Panc1 (cell line): ENCODE measurements around the gene NFKBIB. TPM values are rescaled to one million over a fixed set of nuclear protein-coding genes. Genes with fewer than 3 reads are reported as not detected.

Experiments used
- ATAC-seq: fragments of 200-7000 bp; cut with Tn5 transposase; 2 replicates; pipeline ENCODE4 v1.9.1; 2020; ENCODE audit warnings: mild to moderate bottlenecking, moderate library complexity
- BruUV-seq: library from RNA; stranded (reverse); fragments of 400-500 nt; replicated peaks from 2 replicates; lab custom pipeline; 2021; lab: Mats Ljungman, UMichigan
- CTCF ChIA-PET: fragments of 300-600 bp; sonication (Branson Sonifier 250); formaldehyde crosslinking; loops from one replicate; lab custom pipeline; 2022; ENCODE audit warnings: antibody characterized with exemption; lab: Charles Lee
- POLR2A ChIA-PET: fragments of 300-600 bp; sonication (Branson Sonifier 250); formaldehyde crosslinking; loops from one replicate; lab custom pipeline; 2022; ENCODE audit warnings: antibody characterized with exemption; lab: Charles Lee
- DNase-seq: peaks from one replicate; pipeline ENCODE4 v3.0.0-alpha.2; 2010; ENCODE audit warnings: low read depth, low spot score
- H3K27ac ChIP-seq: 2 replicates; pipeline ENCODE4 v1.5.1; 2011; ENCODE audit warnings: mild to moderate bottlenecking, low read length, inconsistent platforms
- H3K27me3 ChIP-seq: fragments of 200-500 bp; sonication (Bioruptor generic); 2 replicates; pipeline ENCODE4 v1.6.0; 2014; ENCODE audit warnings: low read length, inconsistent platforms; ENCODE audit not compliant: control insufficient read depth, insufficient read depth
- H3K36me3 ChIP-seq: fragments of 200-500 bp; sonication (Bioruptor generic); 2 replicates; pipeline ENCODE4 v1.5.1; 2014; ENCODE audit warnings: inconsistent platforms, mild to moderate bottlenecking, low read length, moderate library complexity; ENCODE audit not compliant: control insufficient read depth, insufficient read depth
- H3K4me1 ChIP-seq: 2 replicates; pipeline ENCODE4 v1.5.1; 2011; ENCODE audit warnings: inconsistent platforms, mild to moderate bottlenecking, low read length, moderate library complexity; ENCODE audit not compliant: control insufficient read depth, insufficient read depth
- H3K4me3 ChIP-seq, 2 experiments: 2 replicates each; pipeline ENCODE4 v1.5.1; 2011 to 2012; ENCODE audit warnings: low read depth in 2 of 2, low read length in 2 of 2, mild to moderate bottlenecking in 2 of 2, inconsistent platforms in 1 of 2, moderate library complexity in 1 of 2
- H3K9me3 ChIP-seq: fragments of 200-500 bp; sonication (Bioruptor generic); 2 replicates; pipeline ENCODE4 v1.5.1; 2014; ENCODE audit warnings: low read depth, mild to moderate bottlenecking, inconsistent platforms, low read length, moderate library complexity; ENCODE audit not compliant: control insufficient read depth, insufficient read depth
- POLR2AphosphoS5 ChIP-seq: IDR thresholded peaks from 2 replicates; pipeline ENCODE4 v1.6.1; 2012; ENCODE audit warnings: mild to moderate bottlenecking, low read depth, low read length, moderate library complexity
- SIN3A ChIP-seq: IDR thresholded peaks from 2 replicates; pipeline ENCODE4 v1.6.1; 2012; ENCODE audit warnings: low read depth, mild to moderate bottlenecking, low read length, moderate library complexity, borderline replicate concordance; ENCODE audit not compliant: insufficient read depth
- TCF7L2 ChIP-seq: IDR thresholded peaks from 2 replicates; pipeline ENCODE4 v1.6.1; 2011; ENCODE audit warnings: mild to moderate bottlenecking, low read depth, low read length, inconsistent platforms
- in situ Hi-C: cut with HindIII; loops from 2 replicates; pipeline ENCODE4 v1.10.0; 2016; ENCODE audit warnings: low sequenced_read_pairs, low pct_unique_long_range_greater_than_20kb
- intact Hi-C: fragments of 100-400 bp; cut with micrococcal nuclease; formaldehyde crosslinking; loops from one replicate; pipeline ENCODE4 v1.10.0; 2022; ENCODE audit not compliant: unreplicated experiment
- total RNA-seq: library from RNA; stranded (reverse); gene quantifications from one replicate; pipeline ENCODE4 v1.2.1, GENCODE V29; 2021; ENCODE audit not compliant: unreplicated experiment
- TF ChIP-seq, protein P1 (sequence below): fragments of 450-650 bp; IDR thresholded peaks from 2 replicates; pipeline ENCODE4 v1.5.1; 2017; ENCODE audit warnings: mild to moderate bottlenecking
- TF ChIP-seq, protein P2 (sequence below), 2 experiments: IDR thresholded peaks; 2 replicates each; pipeline ENCODE4 v1.6.1; 2011 to 2012; ENCODE audit warnings: low read depth in 2 of 2, control low read depth in 1 of 2, low read length in 1 of 2, mild to moderate bottlenecking in 1 of 2, moderate library complexity in 1 of 2; ENCODE audit not compliant: insufficient read depth in 1 of 2

Gene NFKBIB
- total RNA-seq, 1 experiment from 2014 or later, result 185 TPM

DNA sequence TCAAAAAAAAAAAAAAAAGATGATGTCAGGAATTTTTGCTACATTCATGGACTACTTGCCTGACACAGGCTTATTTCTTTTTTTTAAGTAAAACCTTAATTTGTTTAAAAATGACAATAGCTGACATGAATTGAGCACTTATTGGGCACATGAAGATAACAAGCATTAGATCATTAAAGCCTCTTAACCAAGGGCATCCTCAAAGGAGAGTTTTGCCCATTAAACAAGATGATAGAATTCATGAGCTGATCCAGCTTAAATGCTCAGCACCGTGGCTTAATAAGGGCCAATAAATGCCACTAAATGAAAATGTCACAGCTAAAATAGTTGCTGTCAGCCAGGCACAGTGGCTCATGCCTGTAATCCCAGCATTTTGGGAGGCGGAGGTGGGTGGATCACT lies 56.5 kb downstream of the NFKBIB start:
- BruUV-seq, result no TSS peak
- no peaks in the 10 kb centered on the region for H3K27me3 ChIP-seq
- H3K9me3 ChIP-seq, result no peaks in the 10 kb centered on the region
- DNase-seq, result no peak
- in situ Hi-C loops (no loop called here), intact Hi-C loops (no loop called here)
- TF ChIP-seq POLR2AphosphoS5 (no peak), TCF7L2 (no peak), SIN3A (no peak)
- TF ChIP-seq, protein P1, sequence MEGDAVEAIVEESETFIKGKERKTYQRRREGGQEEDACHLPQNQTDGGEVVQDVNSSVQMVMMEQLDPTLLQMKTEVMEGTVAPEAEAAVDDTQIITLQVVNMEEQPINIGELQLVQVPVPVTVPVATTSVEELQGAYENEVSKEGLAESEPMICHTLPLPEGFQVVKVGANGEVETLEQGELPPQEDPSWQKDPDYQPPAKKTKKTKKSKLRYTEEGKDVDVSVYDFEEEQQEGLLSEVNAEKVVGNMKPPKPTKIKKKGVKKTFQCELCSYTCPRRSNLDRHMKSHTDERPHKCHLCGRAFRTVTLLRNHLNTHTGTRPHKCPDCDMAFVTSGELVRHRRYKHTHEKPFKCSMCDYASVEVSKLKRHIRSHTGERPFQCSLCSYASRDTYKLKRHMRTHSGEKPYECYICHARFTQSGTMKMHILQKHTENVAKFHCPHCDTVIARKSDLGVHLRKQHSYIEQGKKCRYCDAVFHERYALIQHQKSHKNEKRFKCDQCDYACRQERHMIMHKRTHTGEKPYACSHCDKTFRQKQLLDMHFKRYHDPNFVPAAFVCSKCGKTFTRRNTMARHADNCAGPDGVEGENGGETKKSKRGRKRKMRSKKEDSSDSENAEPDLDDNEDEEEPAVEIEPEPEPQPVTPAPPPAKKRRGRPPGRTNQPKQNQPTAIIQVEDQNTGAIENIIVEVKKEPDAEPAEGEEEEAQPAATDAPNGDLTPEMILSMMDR, result no peak
- TF ChIP-seq, protein P2, sequence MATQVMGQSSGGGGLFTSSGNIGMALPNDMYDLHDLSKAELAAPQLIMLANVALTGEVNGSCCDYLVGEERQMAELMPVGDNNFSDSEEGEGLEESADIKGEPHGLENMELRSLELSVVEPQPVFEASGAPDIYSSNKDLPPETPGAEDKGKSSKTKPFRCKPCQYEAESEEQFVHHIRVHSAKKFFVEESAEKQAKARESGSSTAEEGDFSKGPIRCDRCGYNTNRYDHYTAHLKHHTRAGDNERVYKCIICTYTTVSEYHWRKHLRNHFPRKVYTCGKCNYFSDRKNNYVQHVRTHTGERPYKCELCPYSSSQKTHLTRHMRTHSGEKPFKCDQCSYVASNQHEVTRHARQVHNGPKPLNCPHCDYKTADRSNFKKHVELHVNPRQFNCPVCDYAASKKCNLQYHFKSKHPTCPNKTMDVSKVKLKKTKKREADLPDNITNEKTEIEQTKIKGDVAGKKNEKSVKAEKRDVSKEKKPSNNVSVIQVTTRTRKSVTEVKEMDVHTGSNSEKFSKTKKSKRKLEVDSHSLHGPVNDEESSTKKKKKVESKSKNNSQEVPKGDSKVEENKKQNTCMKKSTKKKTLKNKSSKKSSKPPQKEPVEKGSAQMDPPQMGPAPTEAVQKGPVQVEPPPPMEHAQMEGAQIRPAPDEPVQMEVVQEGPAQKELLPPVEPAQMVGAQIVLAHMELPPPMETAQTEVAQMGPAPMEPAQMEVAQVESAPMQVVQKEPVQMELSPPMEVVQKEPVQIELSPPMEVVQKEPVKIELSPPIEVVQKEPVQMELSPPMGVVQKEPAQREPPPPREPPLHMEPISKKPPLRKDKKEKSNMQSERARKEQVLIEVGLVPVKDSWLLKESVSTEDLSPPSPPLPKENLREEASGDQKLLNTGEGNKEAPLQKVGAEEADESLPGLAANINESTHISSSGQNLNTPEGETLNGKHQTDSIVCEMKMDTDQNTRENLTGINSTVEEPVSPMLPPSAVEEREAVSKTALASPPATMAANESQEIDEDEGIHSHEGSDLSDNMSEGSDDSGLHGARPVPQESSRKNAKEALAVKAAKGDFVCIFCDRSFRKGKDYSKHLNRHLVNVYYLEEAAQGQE (IDR thresholded peaks at IDR 0.05; ENCODE audit: insufficient read depth in 1 of 2, low read depth in 2 of 2, low read length in 1 of 2), result no peak
- no peaks in the 10 kb centered on the region for H3K4me1 ChIP-seq
- H3K4me3 ChIP-seq, result no peak overlapping the region
- no peak overlapping the region for H3K27ac ChIP-seq
- H3K36me3 ChIP-seq, result no peaks in the 10 kb centered on the region
- POLR2A ChIA-PET, result interaction anchor here (0.5 to 0.7 kb wide), 2 partner anchors 12 to 23 kb away, joined by 3 read pairs; no protein-coding TSS in a partner anchor
- no peak for ATAC-seq
- CTCF ChIA-PET, result interaction anchor here (0.6 to 1.5 kb wide), 7 partner anchors 14 to 1202 kb away, joined by 3 to 14 read pairs (median 4); partner anchors contain the start of gene FBXO17

DNA sequence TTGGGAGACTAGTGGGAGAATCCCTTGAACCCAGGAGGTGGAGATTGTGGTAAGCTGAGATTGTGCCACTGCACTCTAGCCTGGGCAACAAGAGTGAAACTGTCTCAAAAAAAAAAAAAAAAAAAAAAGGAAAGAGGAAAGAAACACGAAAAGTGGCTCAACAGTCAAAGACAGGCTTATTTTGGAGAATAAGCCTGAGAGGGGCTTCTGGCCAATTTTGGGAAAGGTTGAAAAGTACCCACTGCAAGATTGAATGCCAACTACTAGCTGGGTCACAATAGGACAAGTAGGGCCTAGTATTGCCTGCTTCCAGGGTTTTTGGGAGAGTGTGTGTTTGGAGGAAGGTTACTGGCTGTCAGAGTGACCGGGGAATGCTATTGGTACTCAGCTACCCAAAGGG lies 58.5 kb downstream of the NFKBIB start:
- CTCF ChIA-PET, result interaction anchor here (0.6 to 0.7 kb wide), 2 partner anchors 14 to 124 kb away, joined by 3 to 5 read pairs; no protein-coding TSS in a partner anchor
- 0 out of 2 replicates have a peak, but pooled peaks have one; percentile 60 for TF ChIP-seq POLR2AphosphoS5
- TF ChIP-seq, protein P2 (IDR thresholded peaks at IDR 0.05; ENCODE audit: insufficient read depth in 1 of 2, low read depth in 2 of 2, low read length in 1 of 2), result no peak

More for the DNA sequence above, 58.5 kb downstream of the NFKBIB start:
- Histone ChIP-seq H3K4me3 (no peak overlapping the region), H3K4me1 (peaks cover 7% of the 10 kb centered on the region), H3K27me3 (no peaks in the 10 kb centered on the region), H3K9me3 (no peaks in the 10 kb centered on the region), H3K36me3 (no peaks in the 10 kb centered on the region), H3K27ac (no peak overlapping the region)
- ATAC-seq (no peak), DNase-seq (no peak)
- BruUV-seq, result no TSS peak
- intact Hi-C loops, result no loop called here
- in situ Hi-C loops, result no loop called here
- POLR2A ChIA-PET, result interaction anchor here (0.9 kb wide), 1 partner anchor 154 kb away, joined by 10 read pairs; no protein-coding TSS in a partner anchor

Other genes with a start within 250 kb of the NFKBIB start
- 58.5 TPM for gene CAPN12, start 155.5 kb upstream of the NFKBIB start, total RNA-seq
- gene LGALS7, start 126.5 kb upstream of the NFKBIB start, total RNA-seq, result not detected
- gene LGALS7B, start 110.8 kb upstream of the NFKBIB start, total RNA-seq, result 3.6 TPM
- gene LGALS4, start 87.0 kb upstream of the NFKBIB start, total RNA-seq, result 3.9 TPM
- 945 TPM for gene ECH1, start 68.2 kb upstream of the NFKBIB start, total RNA-seq
- gene HNRNPL, start 50.0 kb upstream of the NFKBIB start, total RNA-seq, result 749 TPM
- 1.3 TPM for gene RINL, start 21.7 kb upstream of the NFKBIB start, total RNA-seq
- gene SIRT2, start 351 bp upstream of the NFKBIB start, total RNA-seq, result 162 TPM
- 1.3 TPM for gene CCER2, start 12.2 kb downstream of the NFKBIB start, total RNA-seq
- gene SARS2, start 30.8 kb downstream of the NFKBIB start, total RNA-seq, result 186 TPM
- 511 TPM for gene MRPS12, start 31.0 kb downstream of the NFKBIB start, total RNA-seq
- gene FBXO17, start 75.8 kb downstream of the NFKBIB start, total RNA-seq, result 411 TPM
- gene FBXO27, start 132.6 kb downstream of the NFKBIB start, total RNA-seq, result 443 TPM
- gene ACP7, start 184.4 kb downstream of the NFKBIB start, total RNA-seq, result 10.3 TPM
- 311 TPM for gene PAK4, start 225.8 kb downstream of the NFKBIB start, total RNA-seq